ENCODE results near the gene LPP.

LPP gene

GRCh38 chr3:188434594-188434993 lies 280.6 kb downstream of the LPP start:
- TF ChIP-seq EZH2 (IDR thresholded peaks at IDR 0.05; ENCODE audit: borderline replicate concordance, low read depth, low read length, severe bottlenecking) (no peak), CTCF (IDR thresholded peaks at IDR 0.05; ENCODE audit: borderline replicate concordance, extremely low read depth, low read length, poor library complexity, severe bottlenecking) (no peak)
- Histone ChIP-seq H3K4me1 (ENCODE audit: insufficient read depth, low read length) (peaks cover 17% of the 10 kb centered on the region), H3K9ac (ENCODE audit: low read depth, low read length) (no peak overlapping the region), H3K36me3 (ENCODE audit: insufficient read depth, low read length) (0 out of 2 replicates have a peak, but pooled peaks cover under 1% of the 10 kb centered on the region), H3K4me2 (ENCODE audit: insufficient read depth, low read length) (no peak overlapping the region), H2AFZ (ENCODE audit: low read depth, low read length) (no peak overlapping the region), H3K9me3 (ENCODE audit: insufficient read depth, low read length, severe bottlenecking) (no peaks in the 10 kb centered on the region), H3K27ac (ENCODE audit: low read length) (no peak overlapping the region), H3K4me3 (ENCODE audit: low read depth in 1 of 2, low read length in 2 of 2) (no peak overlapping the region), H4K20me1 (ENCODE audit: insufficient read depth, low read length) (no peaks in the 10 kb centered on the region), H3K27me3 (ENCODE audit: insufficient read depth, low read length, poor library complexity) (no peaks in the 10 kb centered on the region), H3K79me2 (ENCODE audit: insufficient read depth, low read length) (no peaks in the 10 kb centered on the region)
- ATAC-seq (ENCODE audit: insufficient read depth, low read depth) (no peak), DNase-seq (no peak)

DNA sequence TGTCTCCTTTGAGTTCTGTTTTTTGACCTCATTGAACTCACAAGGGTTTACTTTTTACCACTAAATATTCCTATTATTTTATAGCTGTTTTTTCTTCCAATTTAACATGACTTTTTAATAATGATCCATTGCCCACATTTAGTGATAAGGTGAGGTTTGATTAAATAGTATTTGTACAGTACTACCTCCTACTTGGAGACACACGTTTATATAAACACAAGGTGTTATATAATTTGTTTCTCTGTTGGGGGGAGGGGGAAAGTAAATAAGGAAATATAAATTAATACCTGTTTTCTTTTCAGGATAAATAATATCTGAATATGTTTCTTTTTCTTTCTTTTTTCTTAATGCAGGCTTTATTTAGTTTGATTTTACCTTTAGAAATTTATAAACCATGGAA lies 281.3 kb downstream of the LPP start:
- Histone ChIP-seq H3K4me3 (ENCODE audit: low read depth in 1 of 2, low read length in 2 of 2) (no peak overlapping the region), H3K9me3 (ENCODE audit: insufficient read depth, low read length, severe bottlenecking) (no peaks in the 10 kb centered on the region), H3K4me1 (ENCODE audit: insufficient read depth, low read length) (peaks cover 18% of the 10 kb centered on the region), H3K79me2 (ENCODE audit: insufficient read depth, low read length) (no peaks in the 10 kb centered on the region), H3K4me2 (ENCODE audit: insufficient read depth, low read length) (no peak overlapping the region), H3K36me3 (ENCODE audit: insufficient read depth, low read length) (no peaks in the 10 kb centered on the region), H3K27ac (ENCODE audit: low read length) (no peak overlapping the region), H4K20me1 (ENCODE audit: insufficient read depth, low read length) (no peaks in the 10 kb centered on the region), H3K27me3 (ENCODE audit: insufficient read depth, low read length, poor library complexity) (no peaks in the 10 kb centered on the region), H3K9ac (ENCODE audit: low read depth, low read length) (no peak overlapping the region), H2AFZ (ENCODE audit: low read depth, low read length) (no peak overlapping the region)
- TF ChIP-seq EZH2 (IDR thresholded peaks at IDR 0.05; ENCODE audit: borderline replicate concordance, low read depth, low read length, severe bottlenecking), result no peak
- TF ChIP-seq CTCF (IDR thresholded peaks at IDR 0.05; ENCODE audit: borderline replicate concordance, extremely low read depth, low read length, poor library complexity, severe bottlenecking), result no peak
- no peak for DNase-seq
- ATAC-seq (ENCODE audit: insufficient read depth, low read depth), result no peak

DNA sequence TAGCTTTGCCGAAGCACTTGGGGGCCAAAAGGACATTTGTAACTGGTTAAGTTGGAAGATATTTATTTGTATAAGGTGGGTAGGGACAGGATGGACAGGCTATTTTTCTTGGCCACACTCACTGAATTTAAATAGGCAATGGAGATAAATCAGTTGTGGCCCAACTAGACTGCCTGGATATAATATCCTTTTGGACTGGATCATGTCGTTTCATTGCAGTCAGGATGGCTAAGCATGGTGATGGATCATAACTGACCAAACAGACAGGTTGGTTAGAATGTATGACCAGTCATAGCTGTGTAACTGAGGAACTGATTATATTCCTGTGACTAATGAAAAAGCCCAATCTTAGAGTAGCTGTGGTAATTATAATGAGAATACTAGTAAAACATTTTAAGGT lies 284.0 kb downstream of the LPP start:
- H3K79me2 ChIP-seq (ENCODE audit: insufficient read depth, low read length), result no peaks in the 10 kb centered on the region
- peaks cover 18% of the 10 kb centered on the region for H3K4me1 ChIP-seq (ENCODE audit: insufficient read depth, low read length)
- no peak overlapping the region for H3K4me3 ChIP-seq (ENCODE audit: low read depth in 1 of 2, low read length in 2 of 2)
- TF ChIP-seq EZH2 (IDR thresholded peaks at IDR 0.05; ENCODE audit: borderline replicate concordance, low read depth, low read length, severe bottlenecking), result no peak
- TF ChIP-seq CTCF (IDR thresholded peaks at IDR 0.05; ENCODE audit: borderline replicate concordance, extremely low read depth, low read length, poor library complexity, severe bottlenecking), result no peak
- H3K9ac ChIP-seq (ENCODE audit: low read depth, low read length), result no peak overlapping the region
- no peak overlapping the region for H3K4me2 ChIP-seq (ENCODE audit: insufficient read depth, low read length)
- H2AFZ ChIP-seq (ENCODE audit: low read depth, low read length), result no peak overlapping the region
- H3K27me3 ChIP-seq (ENCODE audit: insufficient read depth, low read length, poor library complexity), result no peaks in the 10 kb centered on the region
- no peaks in the 10 kb centered on the region for H4K20me1 ChIP-seq (ENCODE audit: insufficient read depth, low read length)
- no peak overlapping the region for H3K27ac ChIP-seq (ENCODE audit: low read length)
- no peaks in the 10 kb centered on the region for H3K36me3 ChIP-seq (ENCODE audit: insufficient read depth, low read length)
- DNase-seq, result no peak
- H3K9me3 ChIP-seq (ENCODE audit: insufficient read depth, low read length, severe bottlenecking), result no peaks in the 10 kb centered on the region
- no peak for ATAC-seq (ENCODE audit: insufficient read depth, low read depth)

DNA sequence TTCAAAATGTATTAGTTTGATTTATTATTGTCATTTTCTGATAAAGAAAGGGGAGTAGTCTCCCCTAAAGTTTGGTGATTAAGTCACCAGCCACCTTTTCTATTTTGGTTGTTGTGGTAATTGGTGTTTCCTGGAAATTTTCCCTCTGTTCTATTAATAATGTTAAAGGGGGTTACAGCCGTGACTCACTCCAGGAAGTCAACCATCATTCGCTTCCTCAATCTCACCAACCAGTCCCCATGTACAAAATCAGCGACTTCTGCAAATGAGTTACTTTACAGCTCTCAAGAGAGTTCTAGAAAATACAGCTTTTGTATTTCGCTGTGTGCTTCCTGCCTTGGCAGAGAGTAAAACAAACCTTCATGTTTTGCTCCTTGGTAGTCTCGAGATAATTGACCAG lies 285.1 kb downstream of the LPP start:
- no peaks in the 10 kb centered on the region for H3K36me3 ChIP-seq (ENCODE audit: insufficient read depth, low read length)
- ATAC-seq (ENCODE audit: insufficient read depth, low read depth) (peak; percentile 97), DNase-seq (peak; percentile 48)
- peaks cover 18% of the 10 kb centered on the region for H3K4me1 ChIP-seq (ENCODE audit: insufficient read depth, low read length)
- no peaks in the 10 kb centered on the region for H3K27me3 ChIP-seq (ENCODE audit: insufficient read depth, low read length, poor library complexity)
- H3K27ac ChIP-seq (ENCODE audit: low read length), result peak overlapping the region; percentile 29
- no peak overlapping the region for H3K4me2 ChIP-seq (ENCODE audit: insufficient read depth, low read length)
- no peak overlapping the region for H3K4me3 ChIP-seq (ENCODE audit: low read depth in 1 of 2, low read length in 2 of 2)
- H3K9me3 ChIP-seq (ENCODE audit: insufficient read depth, low read length, severe bottlenecking), result no peaks in the 10 kb centered on the region
- no peak overlapping the region for H2AFZ ChIP-seq (ENCODE audit: low read depth, low read length)
- H3K79me2 ChIP-seq (ENCODE audit: insufficient read depth, low read length), result no peaks in the 10 kb centered on the region
- no peak overlapping the region for H3K9ac ChIP-seq (ENCODE audit: low read depth, low read length)
- TF ChIP-seq EZH2 (IDR thresholded peaks at IDR 0.05; ENCODE audit: borderline replicate concordance, low read depth, low read length, severe bottlenecking), result no peak
- no peak for TF ChIP-seq CTCF (IDR thresholded peaks at IDR 0.05; ENCODE audit: borderline replicate concordance, extremely low read depth, low read length, poor library complexity, severe bottlenecking)
- H4K20me1 ChIP-seq (ENCODE audit: insufficient read depth, low read length), result no peaks in the 10 kb centered on the region

All from DND-41 (cell line).